RKO (cell line): ENCODE data around the gene SMARCC1.

Experiments
- DNase-seq: peaks from one replicate; pipeline ENCODE4 v3.0.0-alpha.2; 2016; ENCODE audit warnings: low spot score

Gene SMARCC1

GRCh38 chr3:47630810-47631209 is 150.9 kb downstream of the SMARCC1 start:
- DNase-seq, result no peak

DNA sequence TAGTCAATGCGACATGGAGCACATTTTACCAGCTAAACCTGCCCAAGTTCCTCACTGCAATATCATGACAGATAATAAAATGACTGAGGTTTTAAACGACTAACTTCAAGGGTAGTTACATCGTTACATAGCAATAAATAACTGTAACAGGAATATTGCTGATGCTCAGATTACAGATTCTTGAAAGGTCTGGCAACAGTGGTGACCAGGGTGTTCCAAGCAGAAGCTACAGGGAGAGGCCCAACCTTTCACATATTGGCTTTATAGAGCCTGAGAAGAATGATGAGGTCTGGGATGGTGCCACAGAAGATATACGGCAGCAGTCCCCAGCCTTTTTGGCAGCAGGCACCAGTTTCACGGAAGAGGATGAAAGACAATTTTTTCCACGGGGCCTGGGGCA is 151.9 kb downstream of the SMARCC1 start:
- no peak for DNase-seq

DNA sequence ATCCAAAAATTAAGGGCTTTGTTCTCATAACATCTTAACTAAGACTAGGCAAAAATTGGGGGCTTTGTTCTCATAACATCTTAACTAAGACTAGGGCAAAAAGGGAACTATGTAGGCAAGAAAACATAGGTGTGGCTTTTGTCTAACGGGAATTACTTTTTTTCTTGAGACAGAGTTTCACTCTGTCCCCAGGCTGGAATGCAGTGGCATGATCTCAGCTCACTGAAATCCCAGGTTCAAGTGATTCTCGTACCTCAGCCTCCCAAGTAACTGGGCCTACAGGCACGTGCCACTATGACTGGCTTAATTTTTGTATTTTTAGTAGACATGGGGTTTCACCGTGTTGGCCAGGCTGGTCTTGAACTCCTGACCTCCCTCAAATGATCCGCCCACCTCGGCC is 153.3 kb downstream of the SMARCC1 start:
- DNase-seq, result no peak

GRCh38 chr3:47622671-47623461 is 158.8 kb downstream of the SMARCC1 start:
- DNase-seq, result no peak

DNA sequence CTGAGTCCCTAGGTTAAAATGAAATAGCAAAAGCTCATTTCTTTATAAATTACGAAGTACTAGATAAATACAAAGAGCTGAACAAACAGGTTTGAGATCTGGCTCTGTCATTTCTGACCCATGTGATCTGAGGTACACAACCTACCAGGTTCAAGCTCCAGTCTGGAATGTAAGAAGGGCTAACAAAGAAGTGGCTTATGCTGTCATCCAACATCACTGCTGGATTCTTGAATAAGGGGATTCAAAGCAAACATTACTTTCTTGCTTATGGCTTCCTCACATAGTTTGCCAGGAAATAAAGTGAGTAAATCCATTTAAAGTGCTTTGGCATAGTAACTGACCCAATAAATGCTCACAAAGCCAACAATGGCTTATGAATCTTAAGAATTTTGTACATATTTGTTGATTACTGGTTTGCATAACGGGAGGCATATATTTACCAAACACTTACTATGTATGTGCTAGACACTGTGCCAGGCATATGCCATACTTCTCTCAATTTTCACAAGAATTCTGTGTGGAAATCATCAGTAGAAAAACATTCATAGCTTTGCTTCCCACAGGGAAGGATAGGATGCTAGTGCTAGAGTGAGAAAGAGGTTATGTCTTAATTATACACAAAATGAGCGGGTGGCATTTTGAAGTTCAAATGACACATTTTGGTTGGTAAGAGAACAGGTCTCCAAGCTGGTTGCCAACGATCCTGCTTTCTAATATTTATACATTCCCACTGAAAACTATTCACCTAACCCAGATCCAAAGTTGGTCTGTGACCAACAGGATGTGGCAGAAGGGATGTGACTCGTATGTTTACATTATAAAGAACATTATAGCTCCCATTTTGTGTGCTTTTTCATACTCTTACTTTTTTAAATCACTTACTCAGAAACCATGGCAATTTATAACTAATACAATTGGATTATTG is 164.3 kb downstream of the SMARCC1 start:
- DNase-seq, result peak; percentile 48

DNA sequence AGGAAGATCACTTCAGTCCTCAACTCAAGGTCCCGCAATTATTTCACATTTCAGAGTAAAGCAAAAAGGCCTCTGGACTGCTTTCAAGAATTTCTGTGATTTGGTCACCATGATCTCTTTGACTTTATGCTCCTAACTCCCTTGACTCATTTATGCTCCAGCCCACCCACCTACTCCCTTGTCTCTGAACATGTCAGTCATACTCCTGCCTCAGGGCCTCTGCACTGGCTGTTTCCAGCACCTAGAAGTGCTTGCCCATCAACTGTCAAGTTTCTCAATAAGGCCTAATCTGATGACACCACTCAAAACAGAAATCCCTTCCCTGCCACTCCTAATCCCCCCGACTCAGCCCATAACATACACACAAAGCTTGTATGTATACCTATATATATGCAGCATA is 166.9 kb downstream of the SMARCC1 start:
- DNase-seq, result no peak

DNA sequence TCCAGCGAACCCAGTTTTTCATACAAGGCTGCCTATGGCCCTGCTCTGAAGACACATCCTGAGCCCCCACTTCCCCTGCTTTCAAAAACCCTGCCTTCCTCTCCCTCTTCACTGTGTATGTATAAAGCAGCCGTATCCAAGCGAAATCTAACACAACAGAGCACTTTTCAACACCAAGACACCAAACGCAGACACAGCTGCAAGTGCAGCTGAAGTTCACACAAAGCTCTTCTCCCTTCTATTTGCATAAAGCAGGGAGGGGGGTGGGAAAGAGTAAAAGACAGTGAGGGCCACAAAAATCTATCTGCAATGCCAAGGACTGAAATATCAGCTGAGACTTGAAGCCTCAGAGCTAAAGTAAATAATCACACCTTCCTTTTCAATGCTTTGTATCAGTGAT is 168.0 kb downstream of the SMARCC1 start:
- DNase-seq, result no peak

GRCh38 chr3:47612879-47613278 is 168.8 kb downstream of the SMARCC1 start:
- no peak for DNase-seq

GRCh38 chr3:47612178-47612577 is 169.5 kb downstream of the SMARCC1 start:
- peak; percentile 37 for DNase-seq

GRCh38 chr3:47611576-47611975 is 170.1 kb downstream of the SMARCC1 start:
- DNase-seq, result no peak

- DNase-seq, result no peak
These were observed 171.1 kb downstream of the SMARCC1 start for GRCh38 chr3:47610583-47610982.

- DNase-seq, result no peak
These were observed 174.4 kb downstream of the SMARCC1 start for GRCh38 chr3:47607335-47607734.

- no peak for DNase-seq
These were observed 175.5 kb downstream of the SMARCC1 start for GRCh38 chr3:47606165-47606564.

DNA sequence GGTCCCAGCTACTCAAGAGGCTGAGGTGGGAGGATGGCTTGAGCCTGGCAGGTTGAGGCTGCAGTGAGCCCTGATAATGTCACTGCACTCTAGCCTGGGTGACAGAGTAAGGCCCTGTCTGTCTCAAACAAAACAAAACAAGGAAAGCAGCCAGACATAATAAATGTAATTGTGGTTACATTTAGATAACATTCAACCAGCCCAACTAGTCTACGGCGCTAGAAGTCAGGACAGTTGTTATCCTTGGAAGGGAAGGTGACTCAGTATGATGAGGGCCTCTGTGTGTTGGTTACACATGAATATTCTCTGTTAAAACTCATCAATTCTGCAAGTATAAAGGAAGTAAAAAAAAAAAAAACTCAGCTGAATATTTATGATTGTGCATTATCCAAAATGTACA is 176.0 kb downstream of the SMARCC1 start:
- DNase-seq, result no peak

DNA sequence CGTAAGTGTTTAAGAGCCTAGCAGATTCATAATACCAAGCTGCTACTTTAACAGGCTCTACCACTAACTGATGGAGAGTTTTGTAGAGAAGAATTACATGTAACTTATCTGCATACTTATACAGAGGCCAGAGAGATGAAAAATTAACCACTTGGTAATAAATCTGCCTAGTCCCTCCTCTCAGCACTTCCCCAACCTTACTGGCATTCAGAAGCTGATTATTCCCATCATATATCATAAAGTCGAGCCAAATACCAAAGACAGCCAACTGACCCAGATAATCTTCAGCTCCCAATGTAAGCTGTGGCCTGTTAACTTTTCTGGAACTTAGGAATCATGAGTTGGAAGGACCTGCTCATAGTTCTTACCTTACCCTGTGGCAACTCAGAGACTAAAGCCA is 177.5 kb downstream of the SMARCC1 start:
- DNase-seq, result no peak

DNA sequence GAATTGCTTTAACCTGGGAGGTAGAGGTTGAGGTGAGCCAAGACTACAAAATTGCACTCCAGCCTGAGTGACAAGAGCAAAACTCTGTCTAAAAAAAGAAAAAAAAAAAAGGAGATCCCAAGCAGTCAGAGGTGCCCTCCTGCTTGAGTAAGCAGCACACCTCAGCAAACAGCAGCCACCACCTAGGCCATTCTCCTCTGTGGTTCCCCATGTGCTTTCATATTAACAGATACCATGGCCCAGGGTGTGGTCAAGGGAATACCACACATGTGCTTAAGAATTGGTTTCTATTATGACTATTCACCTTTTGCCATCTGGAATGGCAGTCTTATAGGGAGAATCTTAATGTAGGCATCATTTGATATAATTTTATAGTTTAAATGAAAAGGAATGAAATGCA is 178.4 kb downstream of the SMARCC1 start:
- DNase-seq, result no peak

DNA sequence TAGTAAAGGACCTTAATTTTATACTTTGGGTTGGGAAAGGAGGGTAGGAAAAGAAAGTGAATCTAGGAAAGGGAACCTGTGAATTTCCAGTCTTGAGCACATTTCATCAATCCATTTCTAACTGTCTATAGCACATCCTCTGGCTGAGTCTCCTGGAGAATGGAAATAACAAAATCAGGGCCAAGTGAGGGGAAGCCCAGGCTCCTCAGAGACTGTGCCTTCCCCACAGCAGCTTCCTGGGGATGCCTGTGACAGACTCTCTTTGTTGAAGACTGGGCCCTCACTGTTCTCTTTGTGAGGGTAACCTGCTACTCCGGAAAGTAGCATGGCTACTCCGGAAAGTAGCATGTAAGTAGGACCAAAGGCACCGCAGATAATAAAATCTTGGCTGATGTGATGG is 180.4 kb downstream of the SMARCC1 start:
- DNase-seq, result no peak

- no peak for DNase-seq
These were observed 186.9 kb downstream of the SMARCC1 start for GRCh38 chr3:47594792-47595191.

DNA sequence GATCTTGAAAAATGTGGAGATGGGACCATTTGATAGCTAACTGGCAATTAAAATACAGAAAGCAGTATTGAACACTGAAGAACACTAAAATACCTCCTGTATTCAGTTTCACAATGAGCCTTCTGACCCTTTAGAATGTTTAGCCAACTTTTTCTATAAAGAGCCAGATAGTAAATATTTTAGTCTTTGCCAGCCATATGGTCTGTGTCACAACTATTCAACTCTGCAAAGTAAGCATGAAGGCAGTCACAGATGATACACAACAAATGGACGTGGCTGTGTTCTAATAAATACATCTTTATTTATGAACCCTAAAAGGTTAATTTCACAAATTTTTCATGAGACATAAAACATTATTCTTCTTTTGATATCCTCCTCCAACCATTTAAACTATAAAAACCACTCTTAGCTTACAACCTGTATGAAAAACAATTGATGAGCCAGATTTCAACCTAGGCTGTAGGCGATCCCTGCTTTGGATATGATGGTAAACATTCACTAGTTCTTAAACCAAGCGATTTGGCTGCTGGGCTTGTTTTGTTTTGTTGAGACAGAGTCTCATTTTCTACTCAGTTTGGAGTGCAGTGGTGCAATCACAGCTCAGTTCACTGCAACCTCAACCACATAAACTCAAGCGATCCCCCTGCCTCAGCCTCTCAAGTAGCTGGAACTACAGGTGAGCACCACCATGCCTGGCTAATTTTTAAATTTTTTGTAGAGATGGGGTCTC is 189.5 kb downstream of the SMARCC1 start:
- DNase-seq, result no peak

- DNase-seq, result no peak
These were observed 191.5 kb downstream of the SMARCC1 start for GRCh38 chr3:47590216-47590615.

DNA sequence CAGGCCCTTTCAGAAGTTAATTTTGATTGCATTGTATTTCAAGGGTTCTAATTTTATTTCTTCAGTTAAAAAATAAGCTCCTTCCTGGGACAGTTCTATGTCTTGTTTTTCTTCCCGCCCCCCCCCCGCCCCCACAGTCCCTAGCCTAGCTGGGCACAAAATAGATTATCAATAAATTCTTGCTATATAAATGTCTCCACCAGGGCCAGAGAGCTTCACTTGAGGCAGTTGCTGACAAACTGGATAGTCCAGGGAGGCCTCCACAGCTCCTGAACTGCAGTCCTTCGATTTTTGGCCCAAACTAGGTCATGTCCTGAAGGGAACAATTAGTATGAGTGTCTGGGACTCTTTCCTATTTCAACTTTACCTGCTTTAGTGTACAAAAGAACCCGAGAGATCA is 193.1 kb downstream of the SMARCC1 start:
- DNase-seq, result peak; percentile 18

DNA sequence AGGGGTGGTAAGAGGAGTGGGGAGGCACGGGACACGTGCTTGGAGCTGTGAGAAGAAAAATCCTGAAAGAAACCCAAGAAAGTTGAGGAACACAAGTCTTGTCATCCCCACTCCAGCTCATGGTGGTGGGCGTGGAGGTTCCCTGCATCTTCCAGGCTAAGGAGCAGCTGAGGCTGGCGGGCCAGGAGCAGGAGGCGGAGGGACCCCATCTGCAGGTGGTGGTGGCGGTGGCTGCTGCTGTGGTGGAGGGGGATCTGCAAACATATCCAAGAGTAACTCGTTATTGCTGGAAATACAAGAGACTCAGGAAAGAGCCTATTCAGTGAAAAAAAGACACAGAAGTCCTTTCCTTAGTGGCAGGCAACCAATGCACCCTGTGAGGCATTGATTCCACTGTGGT is 193.6 kb downstream of the SMARCC1 start:
- DNase-seq, result no peak

DNA sequence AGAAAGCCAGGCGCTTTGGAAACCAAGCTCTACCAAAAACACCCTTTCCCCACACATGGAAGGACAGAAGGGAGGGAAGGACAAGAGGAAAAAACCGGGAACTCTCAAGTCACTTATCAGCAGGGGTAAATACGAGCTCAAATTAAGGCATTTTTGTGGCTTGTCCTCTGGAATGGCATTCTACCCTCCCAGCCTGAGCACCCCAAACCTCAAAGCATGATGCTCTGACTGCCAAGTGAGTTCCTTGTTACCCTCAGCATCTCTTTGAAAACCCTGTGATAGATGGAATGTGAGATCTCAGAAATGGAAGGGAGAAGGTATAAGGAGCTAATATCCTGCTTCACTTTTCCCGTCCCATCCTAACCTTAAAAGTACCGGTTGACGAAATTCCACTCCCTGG is 194.9 kb downstream of the SMARCC1 start:
- DNase-seq, result no peak
